GM12801 (cell line): ENCODE data around the gene INO80.

Experiments used
- CTCF ChIP-seq: IDR thresholded peaks from one replicate; pipeline ENCODE4 v1.5.1; 2011; ENCODE audit warnings: control low read depth; ENCODE audit not compliant: insufficient read length; ENCODE audit errors: extremely low read depth

INO80 gene

GRCh38 chr15:41006479-41006878 lies 109.6 kb downstream of the INO80 start:
- no peak for TF ChIP-seq CTCF

GRCh38 chr15:41004490-41004889 lies 111.6 kb downstream of the INO80 start:
- TF ChIP-seq CTCF: no peak

GRCh38 chr15:41001524-41002214 lies 114.4 kb downstream of the INO80 start:
- no peak for TF ChIP-seq CTCF

- no peak for TF ChIP-seq CTCF
Measured at GRCh38 chr15:40999190-40999589, 116.9 kb downstream of the INO80 start.

- TF ChIP-seq CTCF: no peak
Measured at GRCh38 chr15:40995656-40996055, 120.4 kb downstream of the INO80 start.

- TF ChIP-seq CTCF: no peak
Measured at GRCh38 chr15:40992825-40993224, 123.3 kb downstream of the INO80 start.

- TF ChIP-seq CTCF: no peak
Measured at GRCh38 chr15:40992241-40992741, 123.8 kb downstream of the INO80 start.

GRCh38 chr15:40991355-40991754 lies 124.7 kb downstream of the INO80 start:
- TF ChIP-seq CTCF: no peak
